ENCODE measurements around the gene SLC50A1.
"Not testable (repeated sequence)": the region's sequence is repeated elsewhere in the genome, so short reads cannot be mapped to it uniquely, and the experiment has no call there.

Gene SLC50A1

GRCh38 chr1:155134880-155135414 lies 705 bp upstream of the SLC50A1 start:
- DNase-seq (ENCODE audit: low read depth), result no peak

- no peak for DNase-seq (ENCODE audit: low read depth)
Measured at GRCh38 chr1:155136748-155137147, 1.1 kb downstream of the SLC50A1 start.

GRCh38 chr1:155137154-155137949 lies 1.7 kb downstream of the SLC50A1 start:
- DNase-seq (ENCODE audit: low read depth), result no peak

GRCh38 chr1:155139895-155140629 lies 4.4 kb downstream of the SLC50A1 start, which contains the start of gene DPM3:
Gene DPM3 (minus strand): TSS chr1:155140531. CDS start chr1:155140240, 291 bp downstream.
- peak; percentile 86 for DNase-seq (ENCODE audit: low read depth)

GRCh38 chr1:155140630-155140953 lies 4.9 kb downstream of the SLC50A1 start:
- no peak for DNase-seq (ENCODE audit: low read depth)

- DNase-seq (ENCODE audit: low read depth), result no peak
Measured at GRCh38 chr1:155141749-155142148, 6.1 kb downstream of the SLC50A1 start.

GRCh38 chr1:155145491-155145890 lies 9.8 kb downstream of the SLC50A1 start:
- DNase-seq (ENCODE audit: low read depth), result no peak

GRCh38 chr1:155155996-155156643 lies 20.5 kb downstream of the SLC50A1 start:
- DNase-seq (ENCODE audit: low read depth), result not testable (repeated sequence)

- no peak for DNase-seq (ENCODE audit: low read depth)
Measured at GRCh38 chr1:155158991-155159390, 23.3 kb downstream of the SLC50A1 start.

- DNase-seq (ENCODE audit: low read depth), result no peak
Measured at GRCh38 chr1:155160128-155160527, 24.5 kb downstream of the SLC50A1 start.

- DNase-seq (ENCODE audit: low read depth), result not testable (repeated sequence)
Measured at GRCh38 chr1:155162631-155163030, 27.0 kb downstream of the SLC50A1 start.

- not testable (repeated sequence) for DNase-seq (ENCODE audit: low read depth)
Measured at GRCh38 chr1:155163785-155164184, 28.1 kb downstream of the SLC50A1 start.

GRCh38 chr1:155164625-155165024 lies 29.0 kb downstream of the SLC50A1 start:
- not testable (repeated sequence) for DNase-seq (ENCODE audit: low read depth)

- DNase-seq (ENCODE audit: low read depth), result no peak
Measured at GRCh38 chr1:155166051-155166470, 30.4 kb downstream of the SLC50A1 start.

GRCh38 chr1:155166471-155167165 lies 31.0 kb downstream of the SLC50A1 start:
- DNase-seq (ENCODE audit: low read depth), result no peak

GRCh38 chr1:155167166-155168104 lies 31.8 kb downstream of the SLC50A1 start:
- peak; percentile 77 for DNase-seq (ENCODE audit: low read depth)

- DNase-seq (ENCODE audit: low read depth), result not testable (repeated sequence)
Measured at GRCh38 chr1:155168105-155168445, 32.4 kb downstream of the SLC50A1 start.

GRCh38 chr1:155168456-155169210 lies 33.0 kb downstream of the SLC50A1 start:
- DNase-seq (ENCODE audit: low read depth), result no peak

GRCh38 chr1:155169541-155169940 lies 33.9 kb downstream of the SLC50A1 start:
- DNase-seq (ENCODE audit: low read depth), result no peak
